ENCODE measurements around the gene RBM27.
"Not testable (repeated sequence)": the region's sequence is repeated elsewhere in the genome, so short reads cannot be mapped to it uniquely, and the experiment has no call there.

The RBM27 gene

GRCh38 chr5:146208916-146209522, 5.6 kb downstream of the RBM27 start:
- DNase-seq (ENCODE audit: low spot score), result no peak

- DNase-seq (ENCODE audit: low spot score), result no peak
Observed at GRCh38 chr5:146209714-146210113, 6.3 kb downstream of the RBM27 start.

DNA sequence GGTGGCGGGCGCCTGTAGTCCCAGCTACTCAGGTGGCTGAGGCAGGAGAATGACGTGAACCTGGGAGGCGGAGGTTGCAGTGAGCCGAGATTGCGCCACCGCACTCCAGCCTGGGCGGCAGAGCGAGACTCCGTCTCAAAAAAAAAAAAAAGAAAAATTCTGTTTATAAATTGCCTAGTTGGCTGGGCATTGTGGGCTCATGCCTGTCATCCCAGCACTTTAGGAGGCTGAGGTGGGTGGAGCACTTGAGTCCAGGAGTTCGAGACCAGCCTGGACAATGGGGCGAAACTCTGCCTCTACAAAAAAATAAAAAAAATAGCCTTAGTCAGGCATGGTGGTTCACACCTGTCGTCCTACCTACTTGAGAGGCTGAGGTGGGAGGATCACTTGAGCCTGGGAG, 7.4 kb downstream of the RBM27 start:
- DNase-seq (ENCODE audit: low spot score), result not testable (repeated sequence)

DNA sequence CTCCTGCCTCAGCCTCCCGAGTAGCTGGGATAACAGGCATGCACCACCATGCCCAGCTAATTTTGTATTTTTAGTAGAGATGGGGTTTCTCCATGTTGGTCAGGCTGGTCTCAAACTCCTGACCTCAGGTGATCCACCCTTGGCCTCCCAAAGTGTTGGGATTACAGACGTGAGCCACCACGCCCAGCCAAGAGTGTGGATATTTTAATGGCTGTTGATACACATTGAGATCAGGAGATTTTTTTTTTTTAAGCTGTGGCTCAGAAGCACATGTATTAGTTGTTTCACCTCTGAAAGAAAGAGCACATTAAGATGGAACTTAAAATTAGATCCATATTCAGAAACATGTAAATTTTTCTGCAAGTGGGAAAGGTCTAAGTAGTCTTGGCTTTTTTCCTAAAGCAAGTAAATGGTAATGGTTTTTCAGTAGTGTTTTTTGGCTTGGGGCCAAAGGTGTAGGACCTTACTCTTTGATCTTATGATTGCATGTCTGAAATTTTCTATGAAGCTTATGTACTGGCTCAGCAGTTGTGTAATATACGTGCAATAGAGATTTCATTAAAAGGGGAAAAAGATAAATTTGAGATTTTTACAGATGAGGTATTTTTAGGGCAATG, 9.9 kb downstream of the RBM27 start:
- DNase-seq (ENCODE audit: low spot score), result peak; percentile 85

DNA sequence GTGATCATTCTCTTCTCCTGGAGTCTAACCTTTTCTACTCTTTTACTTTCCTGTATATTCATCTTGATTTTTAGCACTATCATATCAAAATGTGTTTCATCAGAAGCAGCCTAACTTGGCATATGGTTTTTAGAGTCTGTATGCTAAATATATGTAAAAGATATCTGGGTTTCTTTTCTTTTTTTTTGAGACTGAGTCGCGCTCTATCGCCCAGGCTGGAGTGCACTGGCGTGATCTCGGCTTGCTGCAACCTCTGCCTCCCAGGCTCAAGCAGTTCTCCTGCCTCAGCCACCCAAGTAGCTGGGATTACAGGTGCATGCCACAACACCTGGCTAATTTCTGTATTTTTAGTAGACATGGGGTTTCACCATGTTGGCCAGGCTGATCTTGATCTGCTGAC, 11.5 kb downstream of the RBM27 start:
- DNase-seq (ENCODE audit: low spot score), result not testable (repeated sequence)

DNA sequence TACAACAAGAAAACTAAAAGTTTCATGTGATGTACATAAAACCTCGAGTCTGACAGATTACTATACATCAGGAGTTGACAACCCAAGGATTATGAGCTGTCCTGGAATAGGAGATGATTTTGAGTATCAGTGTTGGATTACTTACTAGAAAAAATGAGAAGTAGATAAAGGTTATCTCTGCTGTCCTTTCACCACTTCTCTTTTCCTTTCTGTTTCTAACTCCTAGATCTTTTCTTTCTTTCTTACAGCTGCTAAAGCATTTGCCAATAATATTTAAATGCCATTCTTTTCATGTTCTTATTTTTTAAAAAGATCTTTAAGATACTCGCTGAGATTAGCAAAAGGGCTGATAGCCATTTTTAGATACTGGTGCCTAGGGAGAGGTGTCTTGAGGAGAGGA, 14.8 kb downstream of the RBM27 start:
- DNase-seq (ENCODE audit: low spot score), result no peak

DNA sequence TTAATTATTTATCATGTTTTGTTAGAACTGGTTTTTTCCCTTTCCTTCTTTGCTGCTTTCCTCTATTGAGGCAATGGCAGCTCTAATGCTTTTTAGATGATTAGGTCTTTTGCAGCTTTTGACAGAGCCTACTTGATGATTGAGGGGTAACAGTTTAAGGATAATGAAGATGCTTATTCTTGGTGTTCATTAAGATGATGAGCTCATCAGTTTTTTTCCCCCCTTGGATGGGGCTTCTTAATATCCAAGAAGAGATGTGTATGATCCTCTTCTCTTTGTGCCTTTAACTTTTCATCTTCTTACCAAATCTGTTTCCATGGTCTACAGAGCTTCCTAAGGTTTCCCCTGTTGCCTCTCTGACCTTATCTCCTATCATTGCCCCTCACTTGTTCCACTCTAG, 15.8 kb downstream of the RBM27 start:
- no peak for DNase-seq (ENCODE audit: low spot score)

DNA sequence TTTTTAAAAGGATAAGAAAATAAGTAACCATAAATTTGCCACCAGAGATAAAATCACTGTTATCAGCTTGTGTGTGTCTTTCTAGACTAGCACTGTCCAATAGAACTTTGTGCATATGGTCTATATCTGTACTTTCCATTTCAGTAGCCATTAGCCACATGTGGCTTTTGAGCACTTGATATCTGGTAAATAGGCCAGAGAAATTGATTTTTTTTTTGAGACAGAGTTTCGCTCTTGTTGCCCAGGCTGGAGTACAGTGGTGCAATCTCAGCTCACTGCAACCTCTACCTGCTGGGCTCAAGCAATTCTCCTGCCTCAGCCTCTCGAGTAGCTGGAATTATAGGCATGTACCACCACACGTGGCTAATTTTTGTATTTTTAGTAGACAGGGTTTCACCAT, 17.8 kb downstream of the RBM27 start:
- DNase-seq (ENCODE audit: low spot score), result no peak

DNA sequence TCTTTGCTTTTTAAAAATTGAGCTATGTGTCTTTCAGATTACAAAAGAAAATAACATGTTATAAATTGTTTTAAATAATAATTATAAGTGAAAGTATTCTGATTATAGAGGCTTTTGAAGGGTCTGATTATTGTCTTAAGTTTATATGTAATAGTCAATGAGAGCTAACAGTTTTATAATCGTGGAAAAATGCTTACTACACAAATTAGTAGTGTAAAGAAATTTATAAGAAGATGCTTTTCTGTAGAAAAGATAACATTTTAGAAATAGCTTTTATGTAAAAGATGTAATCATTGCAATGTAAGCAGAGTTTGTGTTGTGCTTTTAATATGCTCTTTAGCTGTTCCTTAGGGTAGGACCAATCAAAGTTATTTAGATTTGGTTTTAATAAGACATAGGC, 18.6 kb downstream of the RBM27 start:
- no peak for DNase-seq (ENCODE audit: low spot score)

- no peak for DNase-seq (ENCODE audit: low spot score)
Observed at GRCh38 chr5:146223179-146223578, 19.8 kb downstream of the RBM27 start.

DNA sequence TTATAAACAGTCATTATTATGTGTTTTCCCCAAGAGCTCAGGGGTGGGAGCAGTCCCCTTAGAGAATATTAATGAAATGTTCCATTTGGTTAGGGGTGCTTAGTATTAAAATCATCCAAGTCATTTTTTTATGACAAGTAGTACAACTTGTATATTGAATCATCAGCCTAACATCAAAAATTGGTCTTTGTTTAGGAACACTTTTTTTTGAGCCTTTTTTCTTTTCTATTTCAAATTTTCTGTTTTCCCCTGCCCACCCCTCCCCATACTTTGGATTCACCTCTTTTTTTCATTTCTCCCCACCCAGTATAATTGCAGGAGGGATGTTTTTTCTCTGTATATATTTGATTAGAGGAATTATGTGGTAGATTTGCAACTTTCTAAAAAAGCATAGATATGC, 25.8 kb downstream of the RBM27 start:
- DNase-seq (ENCODE audit: low spot score), result no peak

DNA sequence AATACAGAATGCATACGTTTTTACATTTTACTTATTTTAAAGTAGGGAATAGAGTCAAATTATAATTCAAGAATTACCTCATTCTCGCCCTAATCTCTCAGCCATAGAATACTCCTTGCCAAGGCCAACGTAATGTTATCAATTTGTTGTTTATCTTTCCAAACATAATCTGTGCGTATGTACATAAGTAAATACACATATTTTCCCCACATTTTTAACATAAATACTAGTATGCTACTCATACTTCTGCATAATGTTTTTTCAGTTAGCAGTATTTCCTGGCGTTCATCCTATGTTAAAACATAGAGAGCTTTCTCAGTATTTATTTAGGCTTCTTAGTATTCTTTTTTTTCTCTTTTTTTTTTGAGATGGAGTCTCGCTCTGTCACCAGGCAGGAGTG, 28.8 kb downstream of the RBM27 start:
- DNase-seq (ENCODE audit: low spot score), result no peak

- no peak for DNase-seq (ENCODE audit: low spot score)
Observed at GRCh38 chr5:146233441-146233840, 30.0 kb downstream of the RBM27 start.

- no peak for DNase-seq (ENCODE audit: low spot score)
Observed at GRCh38 chr5:146238973-146239372, 35.6 kb downstream of the RBM27 start.

DNA sequence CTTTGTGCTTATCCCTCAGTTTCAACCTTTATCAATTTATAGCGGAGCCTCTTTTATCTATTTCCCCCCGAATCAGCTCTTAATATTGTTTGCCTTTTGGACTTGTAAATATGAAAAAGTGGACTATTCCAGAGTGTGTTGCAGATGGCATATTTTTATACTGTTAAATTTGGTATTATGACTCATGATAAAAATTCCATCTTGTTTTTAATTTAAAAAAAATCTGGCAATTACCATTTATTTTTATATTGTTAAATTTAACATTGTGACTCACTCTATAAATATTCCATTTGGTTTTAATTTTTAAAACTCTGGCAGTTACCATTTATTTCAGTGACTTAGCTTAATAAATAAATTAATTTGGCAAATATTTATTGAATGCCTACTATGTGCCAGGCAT, 37.5 kb downstream of the RBM27 start:
- no peak for DNase-seq (ENCODE audit: low spot score)

DNA sequence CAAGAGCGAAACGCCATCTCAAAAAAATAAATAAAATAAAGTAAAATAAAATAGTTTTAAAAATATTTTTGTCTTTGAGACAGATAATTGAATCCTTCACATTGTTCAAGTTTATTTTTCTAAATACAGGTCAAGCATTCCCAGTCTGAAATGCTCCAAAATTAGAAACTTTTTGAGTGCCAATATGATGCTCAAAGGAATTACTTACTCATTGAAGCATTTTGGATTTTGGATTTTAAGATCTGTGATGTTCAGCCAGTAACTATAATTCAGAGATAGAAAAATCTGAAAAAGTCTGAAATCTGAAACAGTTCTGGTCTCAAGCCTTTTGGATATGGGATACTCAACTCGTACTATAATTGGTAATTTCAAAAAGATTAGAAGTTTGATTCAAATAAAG, 39.8 kb downstream of the RBM27 start:
- DNase-seq (ENCODE audit: low spot score), result no peak

DNA sequence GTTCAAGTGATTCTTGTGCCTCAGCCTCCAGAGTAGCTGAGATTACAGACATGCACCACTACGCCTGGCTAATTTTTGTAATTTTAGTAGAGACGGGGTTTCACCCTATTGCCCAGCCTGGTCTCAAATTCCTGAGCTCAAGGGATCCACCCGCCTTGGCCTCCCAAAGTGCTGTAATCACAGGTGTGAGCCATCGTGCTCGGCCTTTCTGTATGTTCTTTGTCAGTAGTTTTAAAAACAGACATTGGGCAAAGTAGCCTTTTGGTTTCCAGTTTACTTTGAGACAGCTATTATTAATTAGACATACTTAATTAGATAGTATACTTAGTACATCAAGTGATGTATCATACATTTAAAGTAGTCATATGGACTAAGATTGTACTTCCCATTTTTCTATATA, 45.2 kb downstream of the RBM27 start:
- DNase-seq (ENCODE audit: low spot score), result no peak

DNA sequence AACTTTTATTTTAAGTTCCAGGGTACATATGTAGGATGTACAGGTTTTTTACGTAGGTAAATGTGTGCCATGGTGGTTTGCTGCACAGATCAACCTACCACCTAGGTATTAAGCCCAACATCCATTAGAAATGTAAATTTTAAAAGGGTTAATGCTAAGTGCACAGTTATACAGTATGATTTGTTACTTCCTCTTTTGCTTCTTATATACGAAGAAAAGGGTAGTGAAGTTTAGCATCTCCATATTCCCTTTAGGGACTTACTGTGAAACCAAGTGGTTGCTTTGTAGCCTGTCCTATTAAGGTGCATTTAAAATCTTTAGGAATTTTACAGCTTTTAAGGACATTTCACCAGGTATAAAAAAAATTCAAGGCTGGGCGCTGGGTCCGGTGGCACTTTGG, 46.4 kb downstream of the RBM27 start:
- no peak for DNase-seq (ENCODE audit: low spot score)
